Mononuclear cell (primary cell): ENCODE measurements around the gene PRKAR1B. TPM values are rescaled to one million over a fixed set of nuclear protein-coding genes. Genes with fewer than 3 reads are reported as not detected.

Experiments
- H3K27me3 ChIP-seq: 2 replicates; pipeline ENCODE4 v1.6.0; 2011; ENCODE audit warnings: low read length, control low read depth; ENCODE audit not compliant: insufficient read depth
- H3K4me1 ChIP-seq: 2 replicates; pipeline ENCODE4 v1.5.1; 2011; ENCODE audit warnings: mild to moderate bottlenecking, low read length, control low read depth; ENCODE audit not compliant: insufficient read depth
- H3K4me3 ChIP-seq: 2 replicates; pipeline ENCODE4 v1.5.1; 2011; ENCODE audit warnings: mild to moderate bottlenecking, low read length, moderate library complexity
- H3K9me3 ChIP-seq: 2 replicates; pipeline ENCODE4 v1.5.1; 2011; ENCODE audit warnings: low read depth, mild to moderate bottlenecking, control low read depth, low read length
- total RNA-seq: library from RNA; depleted of rRNA; stranded (reverse); fragments of >200 nt; gene quantifications from one replicate; pipeline ENCODE4 v1.2.3, GENCODE V29; 2012

Gene PRKAR1B
- total RNA-seq, 1 donor = 9.4 TPM

- H3K4me1 ChIP-seq = no peaks in the 10 kb centered on the region
- no peak overlapping the region for H3K4me3 ChIP-seq
- no peaks in the 10 kb centered on the region for H3K9me3 ChIP-seq
- H3K27me3 ChIP-seq = no peaks in the 10 kb centered on the region
These were observed 155.9 kb downstream of the PRKAR1B start for GRCh38 chr7:571096-571717.

- Histone ChIP-seq H3K4me1 (no peaks in the 10 kb centered on the region), H3K9me3 (no peaks in the 10 kb centered on the region), H3K27me3 (no peaks in the 10 kb centered on the region), H3K4me3 (no peak overlapping the region)
These were observed 156.3 kb downstream of the PRKAR1B start for GRCh38 chr7:570801-571070.

- H3K9me3 ChIP-seq = no peaks in the 10 kb centered on the region
- H3K4me3 ChIP-seq = no peak overlapping the region
- no peaks in the 10 kb centered on the region for H3K4me1 ChIP-seq
- no peaks in the 10 kb centered on the region for H3K27me3 ChIP-seq
These were observed 156.9 kb downstream of the PRKAR1B start for GRCh38 chr7:569996-570800.

GRCh38 chr7:569071-569855 lies 157.8 kb downstream of the PRKAR1B start:
- Histone ChIP-seq H3K27me3 (no peaks in the 10 kb centered on the region), H3K4me1 (no peaks in the 10 kb centered on the region), H3K9me3 (no peaks in the 10 kb centered on the region), H3K4me3 (no peak overlapping the region)

- Histone ChIP-seq H3K27me3 (no peaks in the 10 kb centered on the region), H3K9me3 (no peaks in the 10 kb centered on the region), H3K4me1 (no peaks in the 10 kb centered on the region), H3K4me3 (no peak overlapping the region)
These were observed 158.8 kb downstream of the PRKAR1B start for GRCh38 chr7:568031-568951.

GRCh38 chr7:567305-567883 lies 159.7 kb downstream of the PRKAR1B start:
- no peaks in the 10 kb centered on the region for H3K9me3 ChIP-seq
- no peaks in the 10 kb centered on the region for H3K27me3 ChIP-seq
- no peaks in the 10 kb centered on the region for H3K4me1 ChIP-seq
- H3K4me3 ChIP-seq = no peak overlapping the region

GRCh38 chr7:566100-566499 lies 161.0 kb downstream of the PRKAR1B start:
- H3K27me3 ChIP-seq = no peaks in the 10 kb centered on the region
- no peak overlapping the region for H3K4me3 ChIP-seq
- H3K4me1 ChIP-seq = no peaks in the 10 kb centered on the region
- H3K9me3 ChIP-seq = no peaks in the 10 kb centered on the region

- H3K4me1 ChIP-seq = no peaks in the 10 kb centered on the region
- no peaks in the 10 kb centered on the region for H3K9me3 ChIP-seq
- H3K27me3 ChIP-seq = no peaks in the 10 kb centered on the region
- H3K4me3 ChIP-seq = no peak overlapping the region
These were observed 162.8 kb downstream of the PRKAR1B start for GRCh38 chr7:564176-564865.

- Histone ChIP-seq H3K4me1 (no peaks in the 10 kb centered on the region), H3K9me3 (no peaks in the 10 kb centered on the region), H3K27me3 (no peaks in the 10 kb centered on the region), H3K4me3 (no peak overlapping the region)
These were observed 163.4 kb downstream of the PRKAR1B start for GRCh38 chr7:563629-564170.

GRCh38 chr7:562789-563628 lies 164.1 kb downstream of the PRKAR1B start:
- H3K4me3 ChIP-seq = no peak overlapping the region
- no peaks in the 10 kb centered on the region for H3K9me3 ChIP-seq
- H3K27me3 ChIP-seq = no peaks in the 10 kb centered on the region
- no peaks in the 10 kb centered on the region for H3K4me1 ChIP-seq

GRCh38 chr7:562374-562675 lies 164.8 kb downstream of the PRKAR1B start:
- Histone ChIP-seq H3K4me1 (no peaks in the 10 kb centered on the region), H3K4me3 (no peak overlapping the region), H3K9me3 (no peaks in the 10 kb centered on the region), H3K27me3 (no peaks in the 10 kb centered on the region)

- Histone ChIP-seq H3K4me1 (no peaks in the 10 kb centered on the region), H3K4me3 (no peak overlapping the region), H3K27me3 (no peaks in the 10 kb centered on the region), H3K9me3 (no peaks in the 10 kb centered on the region)
These were observed 165.3 kb downstream of the PRKAR1B start for GRCh38 chr7:561631-562373.
